Measurements from ENCODE around the gene CDK6.
A peak's percentile ranks its signal among the peaks of the same experiment; 100 is the strongest.
"Not testable (repeated sequence)": the region's sequence is repeated elsewhere in the genome, so short reads cannot be mapped to it uniquely, and the experiment has no call there.

Gene CDK6

GRCh38 chr7:92836489-92836999 lies at the start of gene CDK6:
Gene CDK6, minus strand, starts transcription at chr7:92836573. Its CDS starts 3,250 bp downstream, at chr7:92833323.
- DNase-seq (ENCODE audit: low read depth in 2 of 2, low spot score in 1 of 2) = peak in 1 of 2 donors; percentile 23

- not testable (repeated sequence) for DNase-seq (ENCODE audit: low read depth in 2 of 2, low spot score in 1 of 2)
Measured at GRCh38 chr7:92886039-92886438, 49.7 kb upstream of the CDK6 start.

DNA sequence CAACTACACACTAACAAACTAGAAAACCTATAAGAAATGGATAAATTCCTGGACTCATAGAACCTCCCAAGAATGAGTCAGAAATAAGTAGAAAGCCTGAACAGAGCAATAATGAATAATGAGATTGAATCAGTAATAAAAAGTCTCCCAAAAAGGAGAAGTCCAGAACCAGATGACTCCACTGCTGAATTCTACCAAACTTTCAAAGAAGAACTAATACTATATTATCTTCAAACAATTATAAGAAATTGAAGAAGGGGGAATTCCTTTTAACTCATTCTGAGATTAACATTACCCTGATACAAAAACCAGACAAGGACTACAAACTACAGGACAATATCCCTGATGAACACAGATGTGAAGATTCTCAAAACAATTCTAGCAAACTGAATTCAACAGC lies 47.8 kb upstream of the CDK6 start:
- DNase-seq (ENCODE audit: low read depth in 2 of 2, low spot score in 1 of 2) = no peak

- DNase-seq (ENCODE audit: low read depth in 2 of 2, low spot score in 1 of 2) = no peak
Measured at GRCh38 chr7:92882760-92883159, 46.4 kb upstream of the CDK6 start.

DNA sequence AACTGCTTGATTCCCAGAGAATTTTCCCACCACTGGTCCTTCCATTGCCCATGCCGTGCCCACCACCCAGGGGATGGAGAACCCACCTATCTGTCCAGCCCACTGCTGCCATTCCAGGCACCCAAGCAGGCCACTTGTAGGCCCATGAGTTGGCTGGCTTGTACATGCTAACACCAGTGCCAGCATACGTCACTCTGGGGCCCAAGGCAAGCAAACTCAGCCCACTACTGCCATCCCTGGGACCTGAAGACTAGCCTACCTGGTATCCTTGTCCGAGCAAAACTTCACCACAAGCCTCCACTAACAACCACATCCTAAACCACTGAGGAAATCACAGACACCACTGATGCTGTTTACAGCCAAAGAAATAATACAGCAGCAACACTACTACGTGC lies 44.7 kb upstream of the CDK6 start:
- no peak for DNase-seq (ENCODE audit: low read depth in 2 of 2, low spot score in 1 of 2)

- DNase-seq (ENCODE audit: low read depth in 2 of 2, low spot score in 1 of 2) = no peak
Measured at GRCh38 chr7:92880212-92881090, 44.1 kb upstream of the CDK6 start.

DNA sequence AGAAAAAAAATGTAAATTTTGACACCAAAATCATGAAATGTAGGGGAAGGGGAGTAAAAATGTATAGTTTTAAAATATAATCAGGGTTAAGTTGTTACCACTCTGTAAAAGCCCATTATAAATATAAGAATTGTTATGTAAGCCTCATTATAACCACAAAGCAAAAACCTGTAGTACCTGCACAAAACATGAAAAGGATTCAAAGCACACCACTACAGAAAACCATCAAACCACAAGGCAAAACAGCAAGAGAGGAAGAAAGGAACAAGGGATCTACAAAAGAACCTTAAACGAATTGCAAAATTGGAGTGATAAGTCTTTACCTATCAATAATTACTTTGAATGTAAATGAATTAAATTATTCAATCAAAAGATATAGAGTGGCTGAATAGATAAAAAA lies 41.0 kb upstream of the CDK6 start:
- DNase-seq (ENCODE audit: low read depth in 2 of 2, low spot score in 1 of 2) = no peak

DNA sequence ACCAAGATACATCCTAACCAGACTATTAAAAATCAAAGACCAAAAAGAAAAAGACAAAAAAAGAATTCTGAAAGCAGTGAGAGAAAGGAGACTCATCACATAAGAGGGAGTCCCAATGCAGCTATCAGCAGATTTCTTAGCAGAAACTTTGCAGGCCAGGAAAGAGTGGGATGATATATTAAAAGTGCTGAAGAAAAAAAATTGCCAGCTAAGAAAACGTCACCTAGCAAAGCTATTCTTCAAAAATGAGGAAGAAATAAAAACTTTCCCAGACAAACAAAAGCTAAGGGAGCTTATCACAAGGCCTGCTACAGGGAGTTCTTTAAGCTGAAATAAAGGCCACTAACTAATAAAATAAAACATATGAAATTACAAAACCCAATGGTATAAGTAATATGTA lies 40.5 kb upstream of the CDK6 start:
- no peak for DNase-seq (ENCODE audit: low read depth in 2 of 2, low spot score in 1 of 2)

GRCh38 chr7:92875719-92876118 lies 39.3 kb upstream of the CDK6 start:
- no peak for DNase-seq (ENCODE audit: low read depth in 2 of 2, low spot score in 1 of 2)

DNA sequence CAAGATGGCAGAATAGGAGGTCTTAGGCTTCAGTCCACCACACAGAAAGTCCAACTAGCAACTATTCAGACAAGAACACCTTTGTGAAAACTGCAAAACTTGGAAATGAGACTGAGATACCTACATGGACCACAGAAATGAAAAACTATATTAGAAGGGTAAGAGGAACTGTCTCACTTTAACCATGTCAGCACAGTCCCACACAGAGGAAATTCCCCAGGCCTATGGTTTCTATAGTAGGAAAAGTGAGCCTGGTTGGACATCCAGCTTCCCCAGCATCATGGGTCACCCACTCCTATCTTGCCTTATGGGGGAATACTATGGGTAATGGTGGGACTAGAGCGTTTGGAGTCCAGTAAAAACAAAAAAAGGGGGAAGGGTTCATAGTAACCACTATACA lies 38.8 kb upstream of the CDK6 start:
- no peak for DNase-seq (ENCODE audit: low read depth in 2 of 2, low spot score in 1 of 2)

DNA sequence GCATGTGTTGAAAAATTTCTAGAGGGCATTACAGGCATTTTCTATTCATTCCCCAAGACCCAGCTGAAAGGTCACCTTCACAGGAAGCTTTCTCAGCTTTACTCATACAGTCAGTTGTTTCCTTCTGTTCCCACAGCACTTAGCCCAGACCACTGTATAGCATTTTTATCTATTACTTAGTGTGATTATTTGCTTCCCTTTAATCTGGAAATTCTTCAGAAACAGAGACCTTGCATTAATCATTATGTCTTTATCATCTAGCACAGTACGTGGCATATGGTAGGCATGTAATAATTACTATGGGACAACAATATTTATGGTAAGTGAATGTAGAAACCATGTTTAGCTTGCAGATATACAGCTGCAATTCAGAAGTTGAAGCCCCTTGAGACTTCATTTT lies 38.2 kb upstream of the CDK6 start:
- no peak for DNase-seq (ENCODE audit: low read depth in 2 of 2, low spot score in 1 of 2)

GRCh38 chr7:92873776-92874175 lies 37.4 kb upstream of the CDK6 start:
- DNase-seq (ENCODE audit: low read depth in 2 of 2, low spot score in 1 of 2) = no peak

DNA sequence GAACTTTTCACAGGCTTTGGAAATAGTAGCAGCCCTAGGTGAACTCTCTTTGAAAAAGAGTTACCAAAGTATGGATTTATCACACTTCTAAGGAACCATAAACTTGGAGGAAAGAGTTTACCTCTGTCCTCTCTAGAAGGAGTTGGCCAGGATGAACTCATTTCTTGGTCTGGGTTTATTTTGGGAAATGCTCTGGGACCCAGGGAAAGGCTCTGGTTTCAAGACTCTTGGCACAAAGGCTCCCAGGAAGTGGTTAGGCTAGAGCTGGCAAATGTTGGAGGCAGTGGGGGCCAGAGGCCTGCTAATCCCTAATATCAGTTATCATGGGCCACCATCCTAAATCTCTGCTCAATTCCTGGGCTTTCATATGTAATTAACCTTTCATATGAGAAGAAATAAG lies 36.3 kb upstream of the CDK6 start:
- no peak for DNase-seq (ENCODE audit: low read depth in 2 of 2, low spot score in 1 of 2)

DNA sequence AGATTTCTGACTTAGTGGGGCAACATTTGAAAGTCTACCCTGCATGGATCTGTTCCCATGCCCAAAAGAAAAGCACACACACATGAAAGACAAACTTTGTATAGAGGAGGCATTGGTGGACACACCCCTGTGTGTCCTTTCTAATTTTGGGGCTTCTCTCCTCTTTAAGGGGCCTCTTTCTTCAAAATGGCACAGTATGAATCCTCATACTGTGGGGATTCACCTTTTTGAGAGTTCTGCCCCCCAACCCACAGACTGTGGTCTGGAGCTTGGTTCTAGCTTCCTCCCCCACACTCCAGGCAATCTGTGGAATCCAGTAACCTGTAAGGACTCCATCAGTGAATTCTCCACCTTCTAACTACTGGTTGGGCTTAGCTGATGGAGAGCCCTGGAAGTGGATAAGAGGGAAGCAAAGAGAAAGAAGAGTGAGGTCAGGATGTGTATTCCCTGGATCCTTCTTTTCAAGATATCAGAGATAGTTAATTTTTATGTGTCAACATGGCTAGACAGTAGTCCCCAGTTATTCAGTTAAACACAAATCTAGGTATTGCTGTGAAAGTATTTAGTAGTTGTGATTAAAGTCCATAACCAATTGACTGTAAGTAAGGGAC lies 32.4 kb upstream of the CDK6 start:
- no peak for DNase-seq (ENCODE audit: low read depth in 2 of 2, low spot score in 1 of 2)

DNA sequence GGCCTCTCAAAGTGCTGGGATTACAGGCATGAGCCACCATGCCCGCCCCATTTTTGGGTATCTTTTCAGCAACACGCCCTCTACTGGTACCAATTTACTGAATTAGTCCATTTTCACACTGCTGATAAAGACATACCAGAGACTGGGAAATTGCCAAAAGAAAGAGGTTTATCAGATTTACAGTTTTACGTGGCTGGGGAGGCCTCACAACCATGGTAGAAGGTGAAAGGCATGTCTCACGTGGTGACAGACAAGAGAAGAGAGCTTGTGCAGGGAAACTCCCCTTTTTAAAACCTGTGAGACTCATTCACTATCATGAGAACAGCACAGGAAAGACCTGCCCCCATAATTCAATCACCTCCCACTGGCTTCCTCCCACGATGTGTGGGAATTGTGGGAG lies 27.8 kb upstream of the CDK6 start:
- not testable (repeated sequence) for DNase-seq (ENCODE audit: low read depth in 2 of 2, low spot score in 1 of 2)

DNA sequence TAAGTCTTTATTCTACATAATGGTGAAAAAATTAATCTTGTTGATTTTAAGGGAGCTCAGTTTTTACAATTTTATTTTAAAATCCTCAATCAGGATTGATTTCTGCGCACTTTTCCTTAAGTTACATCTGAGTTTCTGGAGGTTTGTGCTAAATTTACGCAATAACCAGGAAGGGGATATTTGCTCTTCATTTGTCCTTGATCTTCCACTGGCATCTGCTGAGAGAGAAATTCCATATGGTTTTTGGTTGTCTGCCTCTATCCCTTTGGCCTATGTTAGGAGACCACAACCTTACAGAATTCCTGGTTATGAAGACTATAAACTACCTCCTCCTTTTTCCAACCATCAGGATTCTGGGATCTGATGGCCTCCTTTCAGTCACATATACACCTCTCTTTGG lies 20.1 kb upstream of the CDK6 start:
- DNase-seq (ENCODE audit: low read depth in 2 of 2, low spot score in 1 of 2) = no peak

GRCh38 chr7:92854501-92855238 lies 18.3 kb upstream of the CDK6 start:
- DNase-seq (ENCODE audit: low read depth in 2 of 2, low spot score in 1 of 2) = no peak

- DNase-seq (ENCODE audit: low read depth in 2 of 2, low spot score in 1 of 2) = no peak
Measured at GRCh38 chr7:92851732-92852131, 15.4 kb upstream of the CDK6 start.

DNA sequence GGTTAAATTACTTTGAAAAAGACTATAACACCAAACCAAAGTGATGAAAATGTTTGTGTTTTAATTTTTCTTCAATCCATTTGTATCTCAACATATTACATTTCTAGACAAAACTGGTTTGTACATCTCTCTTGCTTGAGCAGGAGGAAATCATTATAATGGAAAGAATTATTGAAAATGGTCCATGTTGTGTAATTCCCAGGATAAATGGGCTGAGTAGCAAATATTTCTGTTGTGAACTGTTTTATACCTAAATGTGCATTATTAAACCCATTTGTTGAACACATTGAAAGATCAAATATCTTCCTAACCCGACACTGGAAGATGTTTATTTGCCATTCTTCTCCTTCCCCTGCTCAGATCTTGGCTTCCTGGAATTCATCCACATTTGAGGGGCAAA lies 14.1 kb upstream of the CDK6 start:
- no peak for DNase-seq (ENCODE audit: low read depth in 2 of 2, low spot score in 1 of 2)

DNA sequence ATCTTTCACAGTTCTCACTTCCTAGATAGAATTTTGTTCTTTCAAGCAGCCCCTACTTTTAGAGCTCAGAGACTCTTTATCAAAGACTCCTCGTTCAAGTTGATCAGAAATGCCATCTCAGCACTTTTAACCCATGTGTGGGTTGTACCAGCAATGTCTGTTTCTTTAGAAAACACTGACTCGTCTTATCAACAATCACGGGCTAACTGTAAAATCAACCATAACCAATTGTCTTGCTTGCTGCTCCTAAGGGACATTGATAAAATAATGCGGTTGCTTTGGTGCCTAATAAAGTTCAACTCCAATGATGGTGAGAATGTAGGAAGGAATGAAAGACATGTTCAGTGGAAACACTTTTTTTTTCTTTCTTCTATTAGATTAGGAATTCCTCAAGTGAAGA lies 12.9 kb upstream of the CDK6 start:
- DNase-seq (ENCODE audit: low read depth in 2 of 2, low spot score in 1 of 2) = no peak

DNA sequence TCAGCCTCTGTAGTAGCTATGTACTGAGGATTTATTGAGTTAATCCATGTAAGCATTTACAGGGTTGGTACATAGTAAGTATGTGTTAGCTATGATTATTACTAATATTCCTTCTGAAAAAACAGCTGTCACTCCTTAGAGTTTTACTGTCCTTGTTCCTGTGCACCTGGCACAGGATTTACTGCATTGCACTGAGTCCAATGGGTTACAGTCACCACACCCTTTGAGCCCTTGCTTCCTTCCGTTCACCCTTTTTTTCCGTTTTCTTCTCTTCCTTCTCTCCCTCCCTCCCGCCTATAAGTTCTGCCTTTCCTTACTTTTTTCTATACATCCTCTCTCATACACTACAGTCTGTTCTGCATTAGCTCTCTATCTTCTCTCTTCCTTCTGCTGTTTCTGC lies 12.5 kb upstream of the CDK6 start:
- DNase-seq (ENCODE audit: low read depth in 2 of 2, low spot score in 1 of 2) = no peak

DNA sequence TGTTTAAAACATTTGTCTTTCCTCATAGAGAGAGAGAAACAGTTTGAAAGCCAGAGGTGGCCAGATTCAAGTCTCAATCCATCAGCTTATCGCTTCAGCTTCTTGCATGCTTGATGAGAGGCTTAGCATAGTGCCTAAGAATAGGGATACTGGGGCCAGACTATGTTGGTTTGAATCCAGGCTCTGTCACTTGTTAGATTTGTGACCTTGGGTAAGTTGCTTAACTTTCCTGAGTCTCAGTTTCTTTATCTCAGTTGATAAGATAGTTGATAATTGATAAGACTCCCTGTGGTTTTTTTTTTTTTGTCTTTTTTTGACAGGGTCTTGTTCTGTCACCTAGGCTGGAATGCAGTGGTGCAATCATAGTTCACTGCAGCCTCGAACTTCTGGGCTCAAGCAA lies 12.1 kb upstream of the CDK6 start:
- DNase-seq (ENCODE audit: low read depth in 2 of 2, low spot score in 1 of 2) = no peak

Measured in stimulated activated CD8-positive, alpha-beta memory T cell treated with anti-CD3 and anti-CD28 coated beads, Interleukin-4, amount 100 ng/mL, for 1 hour (primary cell).